OCI-LY7 (cell line): Measurements from ENCODE around the gene PSMF1.

ENCODE experiments used
- EZH2phosphoT487 ChIP-seq: fragments of 200-600 bp; sonication (generic); IDR thresholded peaks from 2 replicates; pipeline ENCODE4 v1.6.1; 2018; ENCODE audit warnings: low read depth, borderline replicate concordance, mild to moderate bottlenecking, mixed run types, antibody characterized with exemption, low read length, moderate library complexity, mixed read lengths
- TF ChIP-seq, protein P1 (sequence below): fragments of 200-600 bp; sonication (generic); conservative IDR thresholded peaks from 2 replicates; pipeline ENCODE4 v1.5.1; 2014; ENCODE audit warnings: mild to moderate bottlenecking, antibody characterized with exemption, low read length, moderate library complexity, mixed read lengths

DNA sequence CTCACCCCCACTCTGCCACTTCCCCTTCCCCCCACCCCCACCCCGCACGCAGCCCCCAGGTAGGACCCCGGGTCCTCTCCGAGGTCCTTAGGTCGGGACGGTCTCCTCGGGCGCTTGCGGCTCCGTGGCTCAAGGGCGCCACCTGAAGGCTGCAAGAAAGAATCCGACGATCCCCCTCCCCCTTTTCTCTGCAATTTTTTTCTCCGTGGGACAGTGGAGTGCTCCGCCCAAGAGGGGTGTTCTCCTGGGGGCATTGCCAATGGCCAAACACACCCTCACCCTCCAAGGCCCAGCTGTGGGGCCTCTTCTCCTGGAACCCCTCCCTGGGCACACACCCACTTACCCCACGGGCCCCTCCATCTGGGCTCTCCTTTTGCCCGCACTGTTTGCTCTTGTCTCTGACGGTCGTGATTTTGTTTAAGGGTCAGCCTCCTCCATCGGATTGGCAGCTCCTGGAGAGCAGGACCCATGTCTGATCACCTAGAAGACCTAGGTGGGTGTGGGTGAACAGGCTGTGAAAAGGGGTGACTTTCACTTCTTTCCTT, 67.5 kb downstream of the PSMF1 start:
- TF ChIP-seq, protein P1, sequence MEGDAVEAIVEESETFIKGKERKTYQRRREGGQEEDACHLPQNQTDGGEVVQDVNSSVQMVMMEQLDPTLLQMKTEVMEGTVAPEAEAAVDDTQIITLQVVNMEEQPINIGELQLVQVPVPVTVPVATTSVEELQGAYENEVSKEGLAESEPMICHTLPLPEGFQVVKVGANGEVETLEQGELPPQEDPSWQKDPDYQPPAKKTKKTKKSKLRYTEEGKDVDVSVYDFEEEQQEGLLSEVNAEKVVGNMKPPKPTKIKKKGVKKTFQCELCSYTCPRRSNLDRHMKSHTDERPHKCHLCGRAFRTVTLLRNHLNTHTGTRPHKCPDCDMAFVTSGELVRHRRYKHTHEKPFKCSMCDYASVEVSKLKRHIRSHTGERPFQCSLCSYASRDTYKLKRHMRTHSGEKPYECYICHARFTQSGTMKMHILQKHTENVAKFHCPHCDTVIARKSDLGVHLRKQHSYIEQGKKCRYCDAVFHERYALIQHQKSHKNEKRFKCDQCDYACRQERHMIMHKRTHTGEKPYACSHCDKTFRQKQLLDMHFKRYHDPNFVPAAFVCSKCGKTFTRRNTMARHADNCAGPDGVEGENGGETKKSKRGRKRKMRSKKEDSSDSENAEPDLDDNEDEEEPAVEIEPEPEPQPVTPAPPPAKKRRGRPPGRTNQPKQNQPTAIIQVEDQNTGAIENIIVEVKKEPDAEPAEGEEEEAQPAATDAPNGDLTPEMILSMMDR, result peak; percentile 66
- no peak for TF ChIP-seq EZH2phosphoT487
